Gastrocnemius medialis (tissue), 4 donors: Measurements from ENCODE around the gene PTER.

Experiments
- POLR2A ChIP-seq, 2 donors: fragments of 450-650 bp; IDR thresholded peaks; one replicate each; pipeline ENCODE4 v1.6.1; 2017; ENCODE audit warnings: antibody characterized with exemption in 2 of 2, mild to moderate bottlenecking in 2 of 2, moderate library complexity in 2 of 2
- TF ChIP-seq, protein P1 (sequence below), 5 experiments: fragments of 450-650 bp in 3 of 5; fragments of 200-600 bp in 2 of 5; sonication (generic) in 2 of 5; IDR thresholded peaks in 4 of 5; conservative IDR thresholded peaks in 1 of 5; 1 replicate in 4 of 5; 2 replicates in 1 of 5; pipeline ENCODE4 v1.5.1; 2016 to 2019; ENCODE audit warnings: antibody characterized with exemption in 5 of 5, mild to moderate bottlenecking in 3 of 5, moderate library complexity in 3 of 5

DNA sequence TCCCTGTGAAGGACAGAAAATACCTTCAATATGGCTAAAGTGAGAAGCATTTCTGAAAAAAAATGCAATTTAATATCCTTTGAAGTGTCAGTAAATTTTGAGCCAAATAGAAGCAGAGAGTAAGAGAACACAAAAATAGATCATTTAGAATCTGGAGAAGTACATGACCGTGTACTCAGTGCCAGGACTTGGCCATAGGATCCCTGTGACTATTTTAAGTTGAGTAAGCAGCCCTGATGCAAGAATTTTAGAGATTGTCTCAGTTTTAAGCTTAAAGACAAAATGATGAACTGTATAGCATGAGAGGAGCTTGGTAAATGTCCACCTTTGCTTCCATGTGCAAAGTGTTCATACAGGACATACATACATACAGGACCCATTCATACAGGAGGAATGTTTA is 2.5 kb downstream of the PTER start:
- TF ChIP-seq, protein P1, sequence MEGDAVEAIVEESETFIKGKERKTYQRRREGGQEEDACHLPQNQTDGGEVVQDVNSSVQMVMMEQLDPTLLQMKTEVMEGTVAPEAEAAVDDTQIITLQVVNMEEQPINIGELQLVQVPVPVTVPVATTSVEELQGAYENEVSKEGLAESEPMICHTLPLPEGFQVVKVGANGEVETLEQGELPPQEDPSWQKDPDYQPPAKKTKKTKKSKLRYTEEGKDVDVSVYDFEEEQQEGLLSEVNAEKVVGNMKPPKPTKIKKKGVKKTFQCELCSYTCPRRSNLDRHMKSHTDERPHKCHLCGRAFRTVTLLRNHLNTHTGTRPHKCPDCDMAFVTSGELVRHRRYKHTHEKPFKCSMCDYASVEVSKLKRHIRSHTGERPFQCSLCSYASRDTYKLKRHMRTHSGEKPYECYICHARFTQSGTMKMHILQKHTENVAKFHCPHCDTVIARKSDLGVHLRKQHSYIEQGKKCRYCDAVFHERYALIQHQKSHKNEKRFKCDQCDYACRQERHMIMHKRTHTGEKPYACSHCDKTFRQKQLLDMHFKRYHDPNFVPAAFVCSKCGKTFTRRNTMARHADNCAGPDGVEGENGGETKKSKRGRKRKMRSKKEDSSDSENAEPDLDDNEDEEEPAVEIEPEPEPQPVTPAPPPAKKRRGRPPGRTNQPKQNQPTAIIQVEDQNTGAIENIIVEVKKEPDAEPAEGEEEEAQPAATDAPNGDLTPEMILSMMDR (IDR thresholded peaks at IDR 0.05 in 4 of 5, conservative IDR thresholded peaks at IDR 0.05 in 1 of 5): no peak
- TF ChIP-seq POLR2A (IDR thresholded peaks at IDR 0.05): no peak
